HEK293 (cell line): ENCODE data around the gene TCF7L2.

Experiments
- CTCF ChIA-PET: fragments of 350-600 bp; formaldehyde crosslinking; extraction: SDS; loops from one replicate; lab custom pipeline; 2021; ENCODE audit warnings: antibody characterized with exemption; lab: Yijun Ruan, JAX
- POLR2A ChIA-PET: fragments of 300-600 bp; formaldehyde crosslinking; extraction: SDS; loops from one replicate; lab custom pipeline; 2020; ENCODE audit warnings: antibody characterized with exemption, inconsistent platforms; lab: Yijun Ruan, JAX
- H3K27ac ChIP-seq: fragments of 200-500 bp; sonication (Bioruptor generic); 2 replicates; pipeline ENCODE4 v1.5.1; 2014; ENCODE audit warnings: low read depth, low read length, control low read depth, inconsistent platforms; ENCODE audit errors: extremely low read depth
- H3K36me3 ChIP-seq, 2 experiments: fragments of 200-500 bp in 1 of 2; sonication (Bioruptor generic) in 1 of 2; 1 replicate in 1 of 2; 2 replicates in 1 of 2; pipeline ENCODE4 v1.5.1; 2014 to 2017; ENCODE audit warnings: inconsistent platforms in 2 of 2, low read length in 2 of 2; ENCODE audit not compliant: control insufficient read depth in 2 of 2, insufficient read depth in 1 of 2
- H3K4me1 ChIP-seq: fragments of 200-500 bp; sonication (Bioruptor generic); 2 replicates; pipeline ENCODE4 v1.5.1; 2014; ENCODE audit warnings: mild to moderate bottlenecking, low read length, inconsistent platforms; ENCODE audit not compliant: control insufficient read depth, insufficient read depth
- H3K4me3 ChIP-seq: 2 replicates; pipeline ENCODE4 v1.5.1; 2011; ENCODE audit warnings: low read depth, mild to moderate bottlenecking, control low read depth, low read length, moderate library complexity
- H3K9me3 ChIP-seq: fragments of 200-500 bp; sonication (Bioruptor generic); 2 replicates; pipeline ENCODE4 v1.5.1; 2014; ENCODE audit warnings: low read depth, low read length, inconsistent platforms; ENCODE audit not compliant: control insufficient read depth, insufficient read depth
- GFI1B ChIP-seq: fragments of 450-650 bp; formaldehyde crosslinking; IDR thresholded peaks from 2 replicates; pipeline ENCODE4 v1.5.1; 2016; ENCODE audit warnings: missing biosample characterization, missing genetic modification characterization
- KLF16 ChIP-seq: fragments of 450-650 bp; formaldehyde crosslinking; IDR thresholded peaks from 2 replicates; pipeline ENCODE4 v1.5.1; 2017; ENCODE audit warnings: missing biosample characterization, missing genetic modification characterization
- KLF7 ChIP-seq: fragments of 450-650 bp; formaldehyde crosslinking; IDR thresholded peaks from 2 replicates; pipeline ENCODE4 v1.5.1; 2016; ENCODE audit warnings: missing biosample characterization, missing genetic modification characterization, borderline replicate concordance
- KLF8 ChIP-seq: fragments of 450-650 bp; formaldehyde crosslinking; IDR thresholded peaks from 2 replicates; pipeline ENCODE4 v1.5.1; 2016; ENCODE audit warnings: missing biosample characterization, missing genetic modification characterization
- PRDM10 ChIP-seq: fragments of 450-650 bp; formaldehyde crosslinking; IDR thresholded peaks from 2 replicates; pipeline ENCODE4 v1.5.1; 2016; ENCODE audit warnings: missing biosample characterization, missing genetic modification characterization
- ZNF155 ChIP-seq: fragments of 450-650 bp; formaldehyde crosslinking; IDR thresholded peaks from 2 replicates; pipeline ENCODE4 v1.5.1; 2016; ENCODE audit warnings: missing biosample characterization, missing genetic modification characterization
- ZNF211 ChIP-seq: fragments of 450-650 bp; formaldehyde crosslinking; IDR thresholded peaks from 2 replicates; pipeline ENCODE4 v1.5.1; 2016; ENCODE audit warnings: low read depth, missing biosample characterization, missing genetic modification characterization
- ZNF221 ChIP-seq: fragments of 450-650 bp; formaldehyde crosslinking; IDR thresholded peaks from 2 replicates; pipeline ENCODE4 v1.5.1; 2017; ENCODE audit warnings: missing biosample characterization, missing genetic modification characterization, borderline replicate concordance
- ZNF223 ChIP-seq: fragments of 450-650 bp; formaldehyde crosslinking; IDR thresholded peaks from 2 replicates; pipeline ENCODE4 v1.5.1; 2016; ENCODE audit warnings: missing biosample characterization, missing genetic modification characterization
- ZNF23 ChIP-seq: fragments of 450-650 bp; formaldehyde crosslinking; IDR thresholded peaks from 2 replicates; pipeline ENCODE4 v1.5.1; 2016; ENCODE audit warnings: missing biosample characterization, missing genetic modification characterization, borderline replicate concordance
- ZNF24 ChIP-seq: fragments of 450-650 bp; formaldehyde crosslinking; IDR thresholded peaks from 2 replicates; pipeline ENCODE4 v1.5.1; 2016; ENCODE audit warnings: missing biosample characterization, missing genetic modification characterization
- ZNF354C ChIP-seq: fragments of 450-650 bp; formaldehyde crosslinking; IDR thresholded peaks from 2 replicates; pipeline ENCODE4 v1.5.1; 2016; ENCODE audit warnings: missing biosample characterization, missing genetic modification characterization, low read depth, borderline replicate concordance
- ZNF37A ChIP-seq: fragments of 450-650 bp; IDR thresholded peaks from 2 replicates; pipeline ENCODE4 v1.5.1; 2018; ENCODE audit warnings: missing biosample characterization, missing genetic modification characterization
- ZNF433 ChIP-seq: fragments of 450-650 bp; formaldehyde crosslinking; IDR thresholded peaks from 2 replicates; pipeline ENCODE4 v1.5.1; 2016; ENCODE audit warnings: missing biosample characterization, missing genetic modification characterization, low read depth
- ZNF473 ChIP-seq: fragments of 450-650 bp; formaldehyde crosslinking; IDR thresholded peaks from 2 replicates; pipeline ENCODE4 v1.5.1; 2017; ENCODE audit warnings: missing biosample characterization, missing genetic modification characterization
- ZNF560 ChIP-seq: fragments of 450-650 bp; formaldehyde crosslinking; IDR thresholded peaks from 2 replicates; pipeline ENCODE4 v1.5.1; 2017; ENCODE audit warnings: missing biosample characterization, missing genetic modification characterization, borderline replicate concordance
- ZNF76 ChIP-seq: fragments of 450-650 bp; formaldehyde crosslinking; IDR thresholded peaks from 2 replicates; pipeline ENCODE4; 2016; ENCODE audit warnings: low read depth, missing biosample characterization, missing genetic modification characterization, borderline replicate concordance
- TF ChIP-seq, protein P1 (sequence below): fragments of 450-650 bp; IDR thresholded peaks from 2 replicates; pipeline ENCODE4 v1.5.1; 2018; ENCODE audit warnings: missing biosample characterization, missing genetic modification characterization
- TF ChIP-seq, protein P2 (sequence below): fragments of 450-650 bp; formaldehyde crosslinking; IDR thresholded peaks from 2 replicates; pipeline ENCODE4 v1.5.1; 2016; ENCODE audit warnings: missing biosample characterization, missing genetic modification characterization
- TF ChIP-seq, protein P3 (sequence below): sonication (generic); formaldehyde crosslinking; IDR thresholded peaks from 2 replicates; pipeline ENCODE4 v1.8.1; 2022; ENCODE audit warnings: mild to moderate bottlenecking, moderate library complexity, missing genetic modification reagents

Gene TCF7L2

DNA sequence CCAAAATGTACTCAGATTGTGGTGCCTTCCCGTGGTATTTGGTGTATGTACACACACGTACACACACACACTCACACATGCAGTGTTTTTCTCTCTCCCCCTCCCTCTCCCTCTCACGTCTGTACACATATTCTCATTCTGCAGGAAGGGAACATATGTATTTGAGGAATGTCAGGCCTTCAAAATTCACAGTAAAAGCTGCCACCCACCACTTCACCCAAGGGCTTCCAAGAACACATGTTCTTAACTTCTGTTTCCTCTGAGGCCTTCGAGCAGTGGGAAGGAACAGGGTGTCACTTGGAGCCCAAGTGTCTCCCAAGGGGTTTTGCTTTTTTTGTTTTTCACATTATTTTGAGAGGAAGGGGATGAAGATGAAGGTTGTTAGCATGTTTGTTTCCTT, 198.9 kb downstream of the TCF7L2 start (continued):
- TF ChIP-seq, protein P1, sequence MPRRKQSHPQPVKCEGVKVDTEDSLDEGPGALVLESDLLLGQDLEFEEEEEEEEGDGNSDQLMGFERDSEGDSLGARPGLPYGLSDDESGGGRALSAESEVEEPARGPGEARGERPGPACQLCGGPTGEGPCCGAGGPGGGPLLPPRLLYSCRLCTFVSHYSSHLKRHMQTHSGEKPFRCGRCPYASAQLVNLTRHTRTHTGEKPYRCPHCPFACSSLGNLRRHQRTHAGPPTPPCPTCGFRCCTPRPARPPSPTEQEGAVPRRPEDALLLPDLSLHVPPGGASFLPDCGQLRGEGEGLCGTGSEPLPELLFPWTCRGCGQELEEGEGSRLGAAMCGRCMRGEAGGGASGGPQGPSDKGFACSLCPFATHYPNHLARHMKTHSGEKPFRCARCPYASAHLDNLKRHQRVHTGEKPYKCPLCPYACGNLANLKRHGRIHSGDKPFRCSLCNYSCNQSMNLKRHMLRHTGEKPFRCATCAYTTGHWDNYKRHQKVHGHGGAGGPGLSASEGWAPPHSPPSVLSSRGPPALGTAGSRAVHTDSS, result no peak
- TF ChIP-seq ZNF473 (tag by site-specific recombination), result no peak
- TF ChIP-seq ZNF433 (tag by site-specific recombination), result no peak
- TF ChIP-seq ZNF223 (tag by site-specific recombination), result no peak
- no peak for TF ChIP-seq KLF16 (tag by site-specific recombination)
- TF ChIP-seq, protein P2, sequence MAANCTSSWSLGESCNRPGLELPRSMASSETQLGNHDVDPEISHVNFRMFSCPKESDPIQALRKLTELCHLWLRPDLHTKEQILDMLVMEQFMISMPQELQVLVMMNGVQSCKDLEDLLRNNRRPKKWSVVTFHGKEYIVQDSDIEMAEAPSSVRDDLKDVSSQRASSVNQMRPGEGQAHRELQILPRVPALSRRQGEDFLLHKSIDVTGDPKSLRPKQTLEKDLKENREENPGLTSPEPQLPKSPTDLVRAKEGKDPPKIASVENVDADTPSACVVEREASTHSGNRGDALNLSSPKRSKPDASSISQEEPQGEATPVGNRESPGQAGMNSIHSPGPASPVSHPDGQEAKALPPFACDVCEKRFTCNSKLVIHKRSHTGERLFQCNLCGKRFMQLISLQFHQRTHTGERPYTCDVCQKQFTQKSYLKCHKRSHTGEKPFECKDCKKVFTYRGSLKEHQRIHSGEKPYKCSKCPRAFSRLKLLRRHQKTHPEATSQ (tag by site-specific recombination), result no peak
- TF ChIP-seq PRDM10, result no peak
- no peak for TF ChIP-seq ZNF76 (tag by site-specific recombination)
- TF ChIP-seq, protein P3, sequence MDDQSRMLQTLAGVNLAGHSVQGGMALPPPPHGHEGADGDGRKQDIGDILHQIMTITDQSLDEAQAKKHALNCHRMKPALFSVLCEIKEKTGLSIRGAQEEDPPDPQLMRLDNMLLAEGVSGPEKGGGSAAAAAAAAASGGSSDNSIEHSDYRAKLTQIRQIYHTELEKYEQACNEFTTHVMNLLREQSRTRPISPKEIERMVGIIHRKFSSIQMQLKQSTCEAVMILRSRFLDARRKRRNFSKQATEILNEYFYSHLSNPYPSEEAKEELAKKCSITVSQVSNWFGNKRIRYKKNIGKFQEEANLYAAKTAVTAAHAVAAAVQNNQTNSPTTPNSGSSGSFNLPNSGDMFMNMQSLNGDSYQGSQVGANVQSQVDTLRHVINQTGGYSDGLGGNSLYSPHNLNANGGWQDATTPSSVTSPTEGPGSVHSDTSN (CRISPR knock-in tag), result no peak

DNA sequence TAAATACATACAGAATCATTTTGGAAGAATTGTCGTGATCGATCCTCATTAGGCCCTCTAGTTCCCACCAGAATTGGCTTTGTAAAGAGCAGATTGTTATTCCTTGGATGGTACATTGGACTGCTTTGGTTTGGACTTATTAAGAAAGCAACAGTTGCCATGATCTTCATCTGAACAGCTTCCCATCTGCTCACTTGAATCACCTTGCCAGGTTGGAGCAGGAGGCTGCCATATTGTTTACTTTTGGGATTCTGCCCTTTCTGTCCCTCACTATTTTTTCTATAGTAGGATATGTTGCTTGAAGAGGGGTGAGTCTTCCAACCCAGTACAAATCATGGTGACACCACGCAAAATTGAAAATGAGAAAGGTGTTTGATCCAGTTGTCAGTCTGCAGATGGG, 199.6 kb downstream of the TCF7L2 start:
- H3K27ac ChIP-seq, result no peak overlapping the region
- no peaks in the 10 kb centered on the region for H3K4me1 ChIP-seq
- TF ChIP-seq ZNF560 (tag by site-specific recombination) (no peak), KLF7 (tag by site-specific recombination) (no peak), ZNF354C (tag by site-specific recombination) (no peak), ZNF221 (tag by site-specific recombination) (no peak), ZNF211 (tag by site-specific recombination) (no peak), GFI1B (tag by site-specific recombination) (no peak), KLF8 (no peak), ZNF23 (no peak), ZNF24 (tag by site-specific recombination) (no peak), ZNF155 (tag by site-specific recombination) (no peak), ZNF37A (tag by site-specific recombination) (no peak)
- TF ChIP-seq, protein P2 (tag by site-specific recombination), result no peak
- no peaks in the 10 kb centered on the region for H3K9me3 ChIP-seq
- H3K36me3 ChIP-seq, result peaks cover 24 to 89% of the 10 kb centered on the region in 2 experiments
- H3K4me3 ChIP-seq, result no peak overlapping the region
- ChIA-PET CTCF (no interaction called here), POLR2A (no interaction called here)
